Body of pancreas (tissue), 4 donors: ENCODE measurements around the gene NRP2.

Source experiments
- POLR2A ChIP-seq, 3 donors: fragments of 450-650 bp; IDR thresholded peaks; one replicate each; pipeline ENCODE4 v1.6.1; 2016; ENCODE audit warnings: antibody characterized with exemption in 3 of 3, mild to moderate bottlenecking in 2 of 3
- TF ChIP-seq, protein P1 (sequence below), 7 experiments: fragments of 450-650 bp in 4 of 7; fragments of 200-600 bp in 3 of 7; sonication (generic) in 3 of 7; IDR thresholded peaks; one replicate each; pipeline ENCODE4 v1.5.1; 2016 to 2019; ENCODE audit warnings: antibody characterized with exemption in 7 of 7

DNA sequence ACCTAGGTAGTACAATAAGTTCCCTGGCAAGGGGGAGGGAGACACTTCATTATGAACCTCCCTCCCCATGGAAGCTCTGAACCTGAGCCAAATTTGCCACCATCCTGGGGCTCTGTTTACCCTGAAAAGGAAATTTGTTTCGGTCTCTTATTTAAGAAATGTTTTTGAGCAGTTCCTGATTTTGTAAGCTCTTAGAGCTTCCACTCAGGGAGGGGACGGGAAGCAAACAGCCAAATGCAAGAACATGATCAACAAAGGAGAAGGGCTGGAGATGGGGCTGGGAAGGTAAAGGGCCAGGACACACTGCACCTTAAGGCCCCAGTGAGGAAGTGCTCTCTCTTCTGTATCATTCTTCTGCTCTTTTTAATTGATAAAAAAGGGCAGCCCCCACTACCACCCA lies 117.9 kb downstream of the NRP2 start:
- TF ChIP-seq, protein P1, sequence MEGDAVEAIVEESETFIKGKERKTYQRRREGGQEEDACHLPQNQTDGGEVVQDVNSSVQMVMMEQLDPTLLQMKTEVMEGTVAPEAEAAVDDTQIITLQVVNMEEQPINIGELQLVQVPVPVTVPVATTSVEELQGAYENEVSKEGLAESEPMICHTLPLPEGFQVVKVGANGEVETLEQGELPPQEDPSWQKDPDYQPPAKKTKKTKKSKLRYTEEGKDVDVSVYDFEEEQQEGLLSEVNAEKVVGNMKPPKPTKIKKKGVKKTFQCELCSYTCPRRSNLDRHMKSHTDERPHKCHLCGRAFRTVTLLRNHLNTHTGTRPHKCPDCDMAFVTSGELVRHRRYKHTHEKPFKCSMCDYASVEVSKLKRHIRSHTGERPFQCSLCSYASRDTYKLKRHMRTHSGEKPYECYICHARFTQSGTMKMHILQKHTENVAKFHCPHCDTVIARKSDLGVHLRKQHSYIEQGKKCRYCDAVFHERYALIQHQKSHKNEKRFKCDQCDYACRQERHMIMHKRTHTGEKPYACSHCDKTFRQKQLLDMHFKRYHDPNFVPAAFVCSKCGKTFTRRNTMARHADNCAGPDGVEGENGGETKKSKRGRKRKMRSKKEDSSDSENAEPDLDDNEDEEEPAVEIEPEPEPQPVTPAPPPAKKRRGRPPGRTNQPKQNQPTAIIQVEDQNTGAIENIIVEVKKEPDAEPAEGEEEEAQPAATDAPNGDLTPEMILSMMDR (IDR thresholded peaks at IDR 0.05), result no peak
- TF ChIP-seq POLR2A (IDR thresholded peaks at IDR 0.05), result no peak
